Mucosa of descending colon (tissue), 3 donors: Measurements from ENCODE around the gene HOXA9. TPM values are rescaled to one million over a fixed set of nuclear protein-coding genes. Genes with fewer than 3 reads are reported as not detected.
A peak's percentile ranks its signal among the peaks of the same experiment; 100 is the strongest.

ENCODE experiments used
- ATAC-seq: fragments of 200-7000 bp; cut with Tn5 transposase; one replicate; pipeline ENCODE4 v1.9.1; 2020; ENCODE audit warnings: mild to moderate bottlenecking, moderate library complexity
- DNase-seq, 3 donors: peaks; one replicate each; pipeline ENCODE4 v3.0.0-alpha.2; 2020
- H3K36me3 ChIP-seq: fragments of 200-600 bp; one replicate; pipeline ENCODE4 v1.8.0; 2021; ENCODE audit warnings: low read depth, mild to moderate bottlenecking
- H3K4me1 ChIP-seq: fragments of 200-600 bp; one replicate; pipeline ENCODE4 v1.8.0; 2021; ENCODE audit warnings: low read depth, mild to moderate bottlenecking
- H3K4me3 ChIP-seq: fragments of 200-600 bp; one replicate; pipeline ENCODE4 v1.8.0; 2021; ENCODE audit warnings: mild to moderate bottlenecking
- H3K9me3 ChIP-seq: fragments of 200-600 bp; one replicate; pipeline ENCODE4 v1.8.0; 2021; ENCODE audit warnings: mild to moderate bottlenecking
- intact Hi-C, 2 donors: fragments of 100-400 bp; cut with DNase I in 1 of 2; cut with micrococcal nuclease in 1 of 2; formaldehyde crosslinking; loops; one replicate each; pipeline versions ENCODE4 v1.11.0 to v1.11.1; 2022; cut with DNase I, micrococcal nuclease
- total RNA-seq, 3 donors: library from RNA; stranded (reverse); fragmentation: NEBNext Ultra II Directional in 2 of 3; extraction: Animal tissue kit (Norgen Biotek cat#: 25700) in 2 of 3; gene quantifications; one replicate each; pipeline versions ENCODE4 v1.2.1 to v1.2.4, GENCODE V29; 2021 to 2023
- TF ChIP-seq, protein P1 (sequence below): fragments of 200-600 bp; IDR thresholded peaks from one replicate; pipeline ENCODE4 v1.8.0; 2022; ENCODE audit warnings: antibody characterized with exemption, mild to moderate bottlenecking
- donor health status: DM: no; HTN: no; CAD: no; lungs with moderate emphysema.
- donor health status: DM: no; HTN: no; CAD: no.
- donor health status: DM: no; HTN: yes; CAD: no.

The HOXA9 gene
- total RNA-seq, 3 donors from 2014 or later, result 22.0 to 27.9 (median 25.0) TPM

DNA sequence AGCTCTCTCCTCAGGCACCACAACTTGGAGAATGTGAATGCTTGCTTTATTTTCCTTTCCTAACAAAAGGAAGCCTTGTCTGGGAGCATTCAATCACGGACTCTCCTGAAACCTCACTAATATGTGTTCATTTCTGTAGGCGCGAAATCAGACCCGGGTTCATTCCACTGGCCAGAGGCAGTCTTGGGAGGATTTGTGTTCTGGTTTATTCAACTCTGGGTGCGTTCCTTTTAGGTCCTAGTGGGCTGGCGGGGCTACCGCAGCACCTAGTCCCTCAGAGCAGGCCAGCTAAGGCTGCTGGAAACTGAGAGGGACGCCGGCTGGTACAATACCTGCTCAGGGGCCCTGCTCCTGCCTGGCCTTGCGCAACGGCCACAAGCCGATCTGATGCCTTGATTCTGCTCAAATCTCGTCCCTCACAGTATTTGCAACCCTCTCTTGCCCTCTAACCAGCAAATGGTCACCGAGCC lies 42.3 kb downstream of the HOXA9 start:
- TF ChIP-seq, protein P1, sequence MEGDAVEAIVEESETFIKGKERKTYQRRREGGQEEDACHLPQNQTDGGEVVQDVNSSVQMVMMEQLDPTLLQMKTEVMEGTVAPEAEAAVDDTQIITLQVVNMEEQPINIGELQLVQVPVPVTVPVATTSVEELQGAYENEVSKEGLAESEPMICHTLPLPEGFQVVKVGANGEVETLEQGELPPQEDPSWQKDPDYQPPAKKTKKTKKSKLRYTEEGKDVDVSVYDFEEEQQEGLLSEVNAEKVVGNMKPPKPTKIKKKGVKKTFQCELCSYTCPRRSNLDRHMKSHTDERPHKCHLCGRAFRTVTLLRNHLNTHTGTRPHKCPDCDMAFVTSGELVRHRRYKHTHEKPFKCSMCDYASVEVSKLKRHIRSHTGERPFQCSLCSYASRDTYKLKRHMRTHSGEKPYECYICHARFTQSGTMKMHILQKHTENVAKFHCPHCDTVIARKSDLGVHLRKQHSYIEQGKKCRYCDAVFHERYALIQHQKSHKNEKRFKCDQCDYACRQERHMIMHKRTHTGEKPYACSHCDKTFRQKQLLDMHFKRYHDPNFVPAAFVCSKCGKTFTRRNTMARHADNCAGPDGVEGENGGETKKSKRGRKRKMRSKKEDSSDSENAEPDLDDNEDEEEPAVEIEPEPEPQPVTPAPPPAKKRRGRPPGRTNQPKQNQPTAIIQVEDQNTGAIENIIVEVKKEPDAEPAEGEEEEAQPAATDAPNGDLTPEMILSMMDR, result no peak
- intact Hi-C loops, result no loop called here
- H3K4me3 ChIP-seq, result no peak overlapping the region
- DNase-seq (peak in 1 of 3 donors; percentile 24), ATAC-seq (peak; percentile 29)
- peaks cover 82% of the 10 kb centered on the region for H3K4me1 ChIP-seq
- no peaks in the 10 kb centered on the region for H3K36me3 ChIP-seq
- no peaks in the 10 kb centered on the region for H3K9me3 ChIP-seq

DNA sequence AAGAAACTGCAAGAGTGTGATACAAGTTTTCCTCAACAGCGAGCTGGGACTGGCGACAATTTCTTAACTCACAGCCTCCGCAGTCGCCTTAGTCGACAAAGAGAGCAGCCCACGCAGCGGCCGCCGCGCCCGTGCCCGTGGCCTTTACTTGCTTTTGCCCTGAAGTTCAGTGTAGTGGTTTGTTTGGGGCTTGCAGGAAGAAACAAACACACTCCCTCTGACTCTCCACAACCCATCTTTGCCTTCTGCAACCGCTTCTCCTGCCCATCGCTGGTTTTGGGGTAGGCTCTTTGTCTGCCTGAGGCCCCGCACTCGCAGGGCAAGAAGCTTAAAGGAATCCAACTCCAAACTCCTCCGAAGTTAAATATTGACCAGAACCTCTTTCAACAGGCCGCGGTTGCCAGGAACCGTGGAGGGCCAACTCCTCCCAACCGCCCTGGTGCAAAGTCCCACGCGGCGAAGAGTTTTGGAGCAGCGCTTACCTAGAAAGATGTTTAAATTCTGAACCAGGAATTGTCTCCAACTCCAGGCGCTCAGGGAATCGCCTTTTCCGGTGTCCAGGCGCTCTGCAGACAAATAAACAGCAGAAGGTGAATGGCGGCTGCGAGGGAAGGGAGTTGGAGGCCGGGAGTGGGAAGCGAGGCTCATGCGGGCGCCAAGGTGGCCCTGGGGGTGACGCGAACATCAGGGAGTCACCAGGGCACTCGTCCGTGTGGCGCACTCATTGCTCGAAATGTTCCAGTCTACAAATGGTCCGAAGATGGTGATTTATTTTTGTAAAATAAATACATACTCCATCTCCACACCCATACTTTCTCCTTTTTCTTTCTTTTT lies 43.0 kb downstream of the HOXA9 start:
- H3K9me3 ChIP-seq, result no peaks in the 10 kb centered on the region
- TF ChIP-seq, protein P1, result no peak
- H3K4me1 ChIP-seq, result peaks cover 82% of the 10 kb centered on the region
- intact Hi-C loops, result no loop called here
- no peak overlapping the region for H3K4me3 ChIP-seq
- ATAC-seq (peak; percentile 81), DNase-seq (peak; percentile 83 to 90 (median 86))
- no peaks in the 10 kb centered on the region for H3K36me3 ChIP-seq

DNA sequence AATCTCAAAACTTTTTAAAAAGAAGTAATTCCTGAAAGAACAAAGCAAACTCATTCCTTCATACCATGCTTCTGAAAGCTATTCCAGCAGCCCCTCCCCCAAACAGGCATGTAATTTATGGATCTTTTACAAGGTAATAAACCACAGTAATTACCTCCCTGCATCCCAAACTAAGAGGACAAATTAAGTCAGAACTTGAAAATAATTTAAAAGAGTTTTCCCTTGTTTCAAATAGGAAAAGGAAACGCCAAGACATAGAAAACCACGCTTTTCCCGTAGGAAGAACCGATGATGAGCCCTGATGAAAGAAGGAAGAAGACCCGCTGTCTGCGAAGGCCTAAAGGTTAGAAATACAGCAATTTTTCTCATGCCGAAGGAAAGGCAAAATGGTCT lies 43.7 kb downstream of the HOXA9 start:
- Histone ChIP-seq H3K4me3 (no peak overlapping the region), H3K36me3 (no peaks in the 10 kb centered on the region), H3K4me1 (peaks cover 81% of the 10 kb centered on the region), H3K9me3 (no peaks in the 10 kb centered on the region)
- intact Hi-C loops, result no loop called here
- ATAC-seq, result no peak
- DNase-seq, result peak in 1 of 3 donors; percentile 54
- TF ChIP-seq, protein P1, result no peak

DNA sequence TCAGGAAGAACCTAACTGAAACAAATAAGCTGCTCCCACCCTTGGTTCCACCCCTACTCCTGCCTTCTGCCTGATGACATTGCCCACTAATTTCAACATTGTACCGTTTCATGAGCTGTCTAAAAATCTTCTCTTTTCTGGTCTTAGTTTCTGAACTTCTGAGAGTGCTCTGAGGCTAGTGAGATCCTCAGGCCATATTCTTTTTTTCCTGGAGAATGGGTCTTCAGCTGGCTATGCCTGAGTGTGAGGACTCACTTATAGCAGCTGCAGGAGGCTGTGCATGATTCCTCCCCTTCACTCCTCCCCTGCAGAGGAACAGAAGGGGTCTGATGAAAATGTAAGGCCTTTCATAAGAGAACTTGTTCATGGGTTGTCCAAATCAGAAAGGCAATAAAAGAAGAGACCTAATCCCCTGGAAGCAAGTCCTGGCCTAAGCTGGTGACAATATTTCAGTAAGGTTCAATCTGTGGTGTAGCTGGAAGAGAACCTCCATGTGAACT lies 45.9 kb downstream of the HOXA9 start:
- DNase-seq (peak in 1 of 3 donors; percentile 2), ATAC-seq (no peak)
- Histone ChIP-seq H3K4me1 (peaks cover 63% of the 10 kb centered on the region), H3K9me3 (no peaks in the 10 kb centered on the region), H3K4me3 (no peak overlapping the region), H3K36me3 (no peaks in the 10 kb centered on the region)
- TF ChIP-seq, protein P1, result no peak
- intact Hi-C loops, result no loop called here

DNA sequence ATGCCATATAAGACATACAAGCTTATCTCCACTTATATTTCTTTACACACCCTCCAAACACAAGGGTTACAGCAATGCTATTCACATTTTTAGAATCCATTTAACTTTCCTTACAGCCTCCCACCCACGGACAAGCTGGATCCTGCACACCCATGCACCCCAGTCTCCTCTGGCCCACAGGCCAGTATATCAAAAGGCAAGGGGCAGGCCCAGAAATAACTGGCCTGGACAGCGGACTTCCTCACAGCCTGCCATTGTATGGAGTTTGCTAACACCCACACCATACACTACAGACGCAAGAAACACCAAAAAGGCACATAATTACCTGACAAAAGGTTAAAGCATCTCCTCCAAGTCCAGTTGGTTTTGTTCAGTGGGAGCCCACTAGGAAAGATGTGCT lies 46.8 kb downstream of the HOXA9 start:
- H3K9me3 ChIP-seq, result no peaks in the 10 kb centered on the region
- H3K4me1 ChIP-seq, result peaks cover 57% of the 10 kb centered on the region
- DNase-seq, result peak in 2 of 3 donors; percentile 17 to 41
- TF ChIP-seq, protein P1, result no peak
- ATAC-seq, result no peak
- no peaks in the 10 kb centered on the region for H3K36me3 ChIP-seq
- H3K4me3 ChIP-seq, result no peak overlapping the region
- intact Hi-C loops, result no loop called here
